ENCODE measurements around the gene SH3BP4. TPM values are rescaled to one million over a fixed set of nuclear protein-coding genes. Genes with fewer than 3 reads are reported as not detected.

The SH3BP4 gene
- total and polyA plus RNA-seq, 2 donors (not counting 1 experiment from before 2014, with no cell fraction given): 1.00 to 1.3 TPM

- no peak for TF ChIP-seq CTCF (IDR thresholded peaks at IDR 0.05)
- no peak for TF ChIP-seq EZH2 (IDR thresholded peaks at IDR 0.05; ENCODE audit: borderline replicate concordance, insufficient read depth, low read depth, low read length, poor library complexity, severe bottlenecking)
- Histone ChIP-seq H3K4me1 (ENCODE audit: control insufficient read depth in 2 of 2, insufficient read depth in 2 of 2, low read length in 2 of 2) (peaks cover 18 to 21% of the 10 kb centered on the region in 2 donors), H3K9me3 (ENCODE audit: control extremely low read depth in 1 of 3, control insufficient read depth in 2 of 3, insufficient read depth in 1 of 3, low read length in 2 of 3) (peaks cover 0 to 6% (median 0%) of the 10 kb centered on the region in 3 donors), H3K9ac (ENCODE audit: low read length) (no peak overlapping the region), H3K4me3 (ENCODE audit: control extremely low read depth in 1 of 5, extremely low read depth in 1 of 5, insufficient read depth in 1 of 5, low read depth in 2 of 5, low read length in 4 of 5) (no peak overlapping the region), H3K4me2 (replicated peaks; ENCODE audit: low read depth, low read length, poor library complexity, severe bottlenecking) (no peak overlapping the region), H3K79me2 (ENCODE audit: control insufficient read depth, insufficient read depth, low read length) (no peaks in the 10 kb centered on the region), H3K27me3 (replicated peaks in 1 of 4; ENCODE audit: control extremely low read depth in 1 of 4, control insufficient read depth in 3 of 4, insufficient read depth in 4 of 4, low read length in 3 of 4) (peaks cover 0 to 44% (median 26%) of the 10 kb centered on the region in 4 experiments), H3K27ac (ENCODE audit: low read length in 2 of 2) (no peak overlapping the region), H2AFZ (ENCODE audit: insufficient read depth, low read depth, low read length, poor library complexity, severe bottlenecking) (no peak overlapping the region), H3K36me3 (replicated peaks in 1 of 2; ENCODE audit: control extremely low read depth in 1 of 2, control insufficient read depth in 1 of 2, extremely low read depth in 1 of 2, insufficient read depth in 2 of 2, low read length in 1 of 2) (no peaks in the 10 kb centered on the region), H4K20me1 (ENCODE audit: control insufficient read depth, insufficient read depth, low read length, poor library complexity, severe bottlenecking) (no peaks in the 10 kb centered on the region)
- intact Hi-C loops (cut with micrococcal nuclease): loop anchor here (10.0 kb wide), 1 partner anchor 95 kb away; no protein-coding TSS in a partner anchor
- ATAC-seq (ENCODE audit: low read depth) (no peak), DNase-seq (no peak)
- Mint-ChIP-seq H3K4me1 (peaks cover 18% of the 10 kb centered on the region), H3K27me3 (peaks cover 60% of the 10 kb centered on the region), H3K27ac (no peak overlapping the region), H3K9me3 (ENCODE audit: insufficient read depth) (no peaks in the 10 kb centered on the region), H3K4me3 (peak overlapping the region; percentile 87)
- ChIA-PET POLR2A (no interaction called here), CTCF (interaction anchor here (1.0 kb wide), 1 partner anchor 12 kb away, joined by 4 read pairs; no protein-coding TSS in a partner anchor)
- WGBS (ENCODE audit: insufficient coverage): 91% methylated on average over 4 of the region's 6 CpGs
These were observed 1.9 kb upstream of the SH3BP4 start for GRCh38 chr2:234949762-234950434.

GRCh38 chr2:234950435-234950729 is 1.4 kb upstream of the SH3BP4 start:
- Mint-ChIP-seq H3K9me3 (ENCODE audit: insufficient read depth) (no peaks in the 10 kb centered on the region), H3K4me3 (peak overlapping the region; percentile 87), H3K4me1 (peaks cover 18% of the 10 kb centered on the region), H3K27me3 (peaks cover 62% of the 10 kb centered on the region), H3K27ac (no peak overlapping the region)
- H3K9me3 ChIP-seq (ENCODE audit: control extremely low read depth in 1 of 3, control insufficient read depth in 2 of 3, insufficient read depth in 1 of 3, low read length in 2 of 3): peaks cover 0 to 3% (median 0%) of the 10 kb centered on the region in 3 donors
- no peak overlapping the region for H3K4me3 ChIP-seq (ENCODE audit: control extremely low read depth in 1 of 5, extremely low read depth in 1 of 5, insufficient read depth in 1 of 5, low read depth in 2 of 5, low read length in 4 of 5)
- ATAC-seq (ENCODE audit: low read depth): no peak
- H3K79me2 ChIP-seq (ENCODE audit: control insufficient read depth, insufficient read depth, low read length): no peaks in the 10 kb centered on the region
- H3K36me3 ChIP-seq (replicated peaks in 1 of 2; ENCODE audit: control extremely low read depth in 1 of 2, control insufficient read depth in 1 of 2, extremely low read depth in 1 of 2, insufficient read depth in 2 of 2, low read length in 1 of 2): no peaks in the 10 kb centered on the region
- H2AFZ ChIP-seq (ENCODE audit: insufficient read depth, low read depth, low read length, poor library complexity, severe bottlenecking): no peak overlapping the region
- peak overlapping the region; percentile 98 for H3K4me2 ChIP-seq (replicated peaks; ENCODE audit: low read depth, low read length, poor library complexity, severe bottlenecking)
- H3K27me3 ChIP-seq (replicated peaks in 1 of 4; ENCODE audit: control extremely low read depth in 1 of 4, control insufficient read depth in 3 of 4, insufficient read depth in 4 of 4, low read length in 3 of 4): peaks cover 0 to 49% (median 26%) of the 10 kb centered on the region in 4 experiments
- WGBS (ENCODE audit: insufficient coverage): 98% methylated on average over 5 of the region's 7 CpGs
- H3K9ac ChIP-seq (ENCODE audit: low read length): no peak overlapping the region
- peaks cover 18 to 21% of the 10 kb centered on the region in 2 donors for H3K4me1 ChIP-seq (ENCODE audit: control insufficient read depth in 2 of 2, insufficient read depth in 2 of 2, low read length in 2 of 2)
- intact Hi-C loops (cut with micrococcal nuclease): loop anchor here (10.0 kb wide), 1 partner anchor 94 kb away; no protein-coding TSS in a partner anchor
- TF ChIP-seq EZH2 (IDR thresholded peaks at IDR 0.05; ENCODE audit: borderline replicate concordance, insufficient read depth, low read depth, low read length, poor library complexity, severe bottlenecking) (no peak), CTCF (IDR thresholded peaks at IDR 0.05) (no peak)
- H3K27ac ChIP-seq (ENCODE audit: low read length in 2 of 2): no peak overlapping the region
- no peak for DNase-seq
- no peaks in the 10 kb centered on the region for H4K20me1 ChIP-seq (ENCODE audit: control insufficient read depth, insufficient read depth, low read length, poor library complexity, severe bottlenecking)
- POLR2A ChIA-PET: interaction anchor here (0.5 kb wide), 1 partner anchor 96 kb away, joined by 3 read pairs; no protein-coding TSS in a partner anchor
- CTCF ChIA-PET: interaction anchor here (1.0 kb wide), 1 partner anchor 11 kb away, joined by 4 read pairs; no protein-coding TSS in a partner anchor
